Measurements from ENCODE around the gene WASF2.
"Not testable (repeated sequence)": the region's sequence is repeated elsewhere in the genome, so short reads cannot be mapped to it uniquely, and the experiment has no call there.

The WASF2 gene

GRCh38 chr1:27489973-27490741, at the start of gene WASF2:
Gene WASF2, minus strand, starts transcription at chr1:27490167. Its CDS starts 61,277 bp downstream, at chr1:27428890.
- DNase-seq (ENCODE audit: low read depth), result peak; percentile 94

GRCh38 chr1:27538793-27539192, 48.8 kb upstream of the WASF2 start:
- DNase-seq (ENCODE audit: low read depth), result no peak

- DNase-seq (ENCODE audit: low read depth), result not testable (repeated sequence)
Measured at GRCh38 chr1:27538305-27538676, 48.3 kb upstream of the WASF2 start.

GRCh38 chr1:27536767-27537166, 46.8 kb upstream of the WASF2 start:
- DNase-seq (ENCODE audit: low read depth), result peak; percentile 69

- DNase-seq (ENCODE audit: low read depth), result no peak
Measured at GRCh38 chr1:27536010-27536757, 46.2 kb upstream of the WASF2 start.

GRCh38 chr1:27535386-27535785, 45.4 kb upstream of the WASF2 start:
- no peak for DNase-seq (ENCODE audit: low read depth)

- no peak for DNase-seq (ENCODE audit: low read depth)
Measured at GRCh38 chr1:27531959-27532685, 42.2 kb upstream of the WASF2 start.

- no peak for DNase-seq (ENCODE audit: low read depth)
Measured at GRCh38 chr1:27530192-27530591, 40.2 kb upstream of the WASF2 start.

GRCh38 chr1:27529704-27530018, 39.7 kb upstream of the WASF2 start:
- no peak for DNase-seq (ENCODE audit: low read depth)

- DNase-seq (ENCODE audit: low read depth), result peak; percentile 45
Measured at GRCh38 chr1:27528818-27529703, 39.1 kb upstream of the WASF2 start.

- no peak for DNase-seq (ENCODE audit: low read depth)
Measured at GRCh38 chr1:27527890-27528817, 38.2 kb upstream of the WASF2 start.

- DNase-seq (ENCODE audit: low read depth), result no peak
Measured at GRCh38 chr1:27527223-27527889, 37.4 kb upstream of the WASF2 start.

GRCh38 chr1:27526569-27527222, 36.7 kb upstream of the WASF2 start:
- no peak for DNase-seq (ENCODE audit: low read depth)

- DNase-seq (ENCODE audit: low read depth), result no peak
Measured at GRCh38 chr1:27525296-27526272, 35.6 kb upstream of the WASF2 start.

GRCh38 chr1:27523337-27524020, 33.5 kb upstream of the WASF2 start:
- no peak for DNase-seq (ENCODE audit: low read depth)

GRCh38 chr1:27522432-27523336, 32.7 kb upstream of the WASF2 start:
- DNase-seq (ENCODE audit: low read depth), result no peak

All from GM04504 (cell line).